IMR-90 (cell line): Measurements from ENCODE around the gene ZSCAN10. TPM values are rescaled to one million over a fixed set of nuclear protein-coding genes. Genes with fewer than 3 reads are reported as not detected.

ENCODE experiments used
- ATAC-seq: fragments of 200-7000 bp; cut with Tn5 transposase; 2 replicates; pipeline ENCODE4 v1.9.1; 2020; ENCODE audit warnings: low read depth, mild to moderate bottlenecking, moderate library complexity
- BruUV-seq: library from RNA; stranded (reverse); fragments of 400-500 nt; replicated peaks from 2 replicates; lab custom pipeline; 2021; lab: Mats Ljungman, UMichigan
- CTCF ChIA-PET: fragments of 300-600 bp; formaldehyde crosslinking; extraction: SDS; loops from one replicate; lab custom pipeline; 2021; ENCODE audit warnings: antibody characterized with exemption; lab: Yijun Ruan, JAX
- POLR2A ChIA-PET: fragments of 300-600 bp; sonication (Branson Sonifier 250); formaldehyde crosslinking; loops from one replicate; lab custom pipeline; 2022; ENCODE audit warnings: antibody characterized with exemption; ENCODE audit not compliant: unreplicated experiment; lab: Charles Lee
- DNase-seq: peaks from one replicate; pipeline ENCODE4 v3.0.0; 2013
- H2AFZ ChIP-seq: replicated peaks from 2 replicates; pipeline ENCODE3; 2013; ENCODE audit warnings: low read length, mild to moderate bottlenecking; ENCODE audit not compliant: poor library complexity
- H2AK5ac ChIP-seq: 2 replicates; pipeline ENCODE4 v1.6.1; 2013; ENCODE audit warnings: low read depth, low read length, inconsistent platforms
- H2AK9ac ChIP-seq: replicated peaks from 2 replicates; pipeline ENCODE3; 2013; ENCODE audit warnings: mild to moderate bottlenecking, low read depth, low read length, moderate library complexity; ENCODE audit not compliant: poor library complexity
- H2BK120ac ChIP-seq: 2 replicates; pipeline ENCODE4 v1.6.1; 2013; ENCODE audit warnings: low read depth, low read length, inconsistent platforms
- H2BK15ac ChIP-seq: 3 replicates; pipeline ENCODE4 v1.6.1; 2013; ENCODE audit warnings: low read depth, low read length, inconsistent platforms
- H2BK20ac ChIP-seq: 2 replicates; pipeline ENCODE4 v1.6.1; 2013; ENCODE audit warnings: low read depth, mild to moderate bottlenecking, inconsistent platforms, low read length, moderate library complexity
- H2BK5ac ChIP-seq: 2 replicates; pipeline ENCODE4 v1.6.1; 2013; ENCODE audit warnings: mild to moderate bottlenecking, low read depth, low read length, inconsistent platforms; ENCODE audit not compliant: poor library complexity, severe bottlenecking
- H3K14ac ChIP-seq: replicated peaks from 2 replicates; pipeline ENCODE4 v1.6.1; 2013; ENCODE audit warnings: low read depth, low read length, inconsistent platforms
- H3K18ac ChIP-seq: 2 replicates; pipeline ENCODE4 v1.6.1; 2013; ENCODE audit warnings: low read depth, low read length, control low read depth
- H3K23ac ChIP-seq: 2 replicates; pipeline ENCODE4 v1.6.1; 2013; ENCODE audit warnings: low read depth, low read length, inconsistent platforms
- H3K27ac ChIP-seq: 2 replicates; pipeline ENCODE4 v1.5.1; 2013; ENCODE audit warnings: mild to moderate bottlenecking, control low read depth, low read length; ENCODE audit not compliant: insufficient read depth
- H3K27me3 ChIP-seq: 2 replicates; pipeline ENCODE4 v1.6.1; 2013; ENCODE audit warnings: low read length; ENCODE audit not compliant: control insufficient read depth, insufficient read depth
- H3K36me3 ChIP-seq: 2 replicates; pipeline ENCODE4 v1.6.1; 2013; ENCODE audit warnings: low read length, mixed read lengths; ENCODE audit not compliant: control insufficient read depth, insufficient read depth
- H3K4ac ChIP-seq: 2 replicates; pipeline ENCODE4 v1.6.1; 2013; ENCODE audit warnings: low read depth, low read length, inconsistent platforms
- H3K4me1 ChIP-seq: 2 replicates; pipeline ENCODE4 v1.6.1; 2013; ENCODE audit warnings: low read length, mixed read lengths; ENCODE audit not compliant: control insufficient read depth, insufficient read depth
- H3K4me2 ChIP-seq: 2 replicates; pipeline ENCODE4 v1.6.1; 2013; ENCODE audit warnings: low read depth, mild to moderate bottlenecking, control low read depth, low read length, moderate library complexity
- H3K4me3 ChIP-seq: 2 replicates; pipeline ENCODE4 v1.5.1; 2013; ENCODE audit warnings: low read depth, mild to moderate bottlenecking, control low read depth, low read length, moderate library complexity; ENCODE audit not compliant: insufficient read depth
- H3K56ac ChIP-seq: 2 replicates; pipeline ENCODE4 v1.6.1; 2013; ENCODE audit warnings: low read length, inconsistent platforms; ENCODE audit not compliant: insufficient read depth; ENCODE audit errors: extremely low read depth
- H3K79me1 ChIP-seq, 2 experiments: 2 replicates each; pipeline ENCODE4 v1.6.1; 2013; ENCODE audit warnings: low read length in 2 of 2, inconsistent platforms in 1 of 2, low read depth in 1 of 2
- H3K9ac ChIP-seq: 2 replicates; pipeline ENCODE4 v1.6.1; 2013; ENCODE audit warnings: low read depth, low read length, control low read depth
- H3K9me1 ChIP-seq: 2 replicates; pipeline ENCODE4 v1.6.1; 2013; ENCODE audit warnings: low read length, inconsistent platforms; ENCODE audit not compliant: insufficient read depth
- H3K9me3 ChIP-seq: 2 replicates; pipeline ENCODE4 v1.6.1; 2013; ENCODE audit warnings: low read length; ENCODE audit not compliant: control insufficient read depth, insufficient read depth
- H4K20me1 ChIP-seq: 2 replicates; pipeline ENCODE4 v1.6.1; 2013; ENCODE audit warnings: low read length, inconsistent platforms; ENCODE audit not compliant: insufficient read depth
- H4K5ac ChIP-seq: 2 replicates; pipeline ENCODE4 v1.6.1; 2013; ENCODE audit warnings: mild to moderate bottlenecking, low read depth, low read length, control low read depth
- H4K8ac ChIP-seq, 2 experiments: 2 replicates each; pipeline ENCODE4 v1.6.1; 2013; ENCODE audit warnings: low read depth in 2 of 2, low read length in 2 of 2, control low read depth in 1 of 2, inconsistent platforms in 1 of 2
- H4K91ac ChIP-seq: 2 replicates; pipeline ENCODE4 v1.6.1; 2013; ENCODE audit warnings: low read depth, low read length, inconsistent platforms; ENCODE audit not compliant: insufficient read depth
- CEBPB ChIP-seq: IDR thresholded peaks from 2 replicates; pipeline ENCODE4 v1.6.1; 2012; ENCODE audit warnings: low read depth, low read length, improper control_type of control experiment
- CHD1 ChIP-seq: IDR thresholded peaks from 2 replicates; pipeline ENCODE4 v1.6.1; 2012; ENCODE audit warnings: low read depth, low read length, improper control_type of control experiment
- CTCF ChIP-seq: conservative IDR thresholded peaks from 2 replicates; pipeline ENCODE4 v1.5.1; 2012; ENCODE audit warnings: mild to moderate bottlenecking, low read depth, low read length, improper control_type of control experiment
- FOS ChIP-seq: fragments of 150-350 bp; IDR thresholded peaks from 2 replicates; pipeline ENCODE4 v1.6.1; 2016; ENCODE audit warnings: low read depth, low read length
- MAFK ChIP-seq: IDR thresholded peaks from 2 replicates; pipeline ENCODE4 v1.6.1; 2012; ENCODE audit warnings: low read depth, low read length, improper control_type of control experiment
- MXI1 ChIP-seq: IDR thresholded peaks from 2 replicates; pipeline ENCODE4 v1.6.1; 2012; ENCODE audit warnings: low read depth, mild to moderate bottlenecking, low read length, moderate library complexity, borderline replicate concordance
- NFE2L2 ChIP-seq: fragments of 150-350 bp; IDR thresholded peaks from 2 replicates; pipeline ENCODE4 v1.6.1; 2016; ENCODE audit warnings: low read depth, mild to moderate bottlenecking, low read length
- RAD21 ChIP-seq: IDR thresholded peaks from 2 replicates; pipeline ENCODE4 v1.6.1; 2012; ENCODE audit warnings: low read length, improper control_type of control experiment
- RCOR1 ChIP-seq: IDR thresholded peaks from 2 replicates; pipeline ENCODE4 v1.6.1; 2012; ENCODE audit warnings: mild to moderate bottlenecking, low read length, improper control_type of control experiment; ENCODE audit not compliant: insufficient replicate concordance
- RFX5 ChIP-seq: IDR thresholded peaks from 2 replicates; pipeline ENCODE4 v1.8.0; 2012; ENCODE audit warnings: low read depth, mild to moderate bottlenecking, low read length, moderate library complexity
- WGBS, 2 experiments: methylation state at CpG; one replicate each; pipeline versions ENCODE4 v1.1.5 to v1.1.7; 2013; ENCODE audit warnings: missing lambda C conversion rate in 2 of 2; ENCODE audit not compliant: insufficient read length in 1 of 2; ENCODE audit errors: extremely low coverage in 2 of 2; 5-methylcytosine and 5-hydroxymethylcytosine counted together
- dilution Hi-C: fragments of 300-500 bp; cut with HindIII; formaldehyde crosslinking; loops from one replicate; pipeline ENCODE4 v1.14.3; 2018; ENCODE audit warnings: low sequenced_read_pairs; ENCODE audit not compliant: unreplicated experiment
- in situ Hi-C: fragments of 300-500 bp; cut with MboI; formaldehyde crosslinking; loops from 3 replicates; pipeline ENCODE4 v1.14.3; 2019; ENCODE audit warnings: low sequenced_read_pairs, inconsistent platforms, mixed read lengths
- intact Hi-C: fragments of 100-400 bp; cut with micrococcal nuclease; formaldehyde crosslinking; loops from 2 replicates; pipeline ENCODE4 v1.10.0; 2022
- polyA plus RNA-seq, 3 experiments: library from polyadenylated mRNA; depleted of rRNA; stranded (reverse); fragments of >200 nt; gene quantifications; 2 replicates each; pipeline ENCODE4 v1.2.3, GENCODE V29; 2012; ENCODE audit warnings: low replicate concordance in 1 of 3
- total RNA-seq: library from RNA; depleted of rRNA; stranded (reverse); fragments of >200 nt; gene quantifications from 2 replicates; pipeline ENCODE4 v1.2.3, GENCODE V29; 2012
- TF ChIP-seq, protein P1 (sequence below): fragments of 150-350 bp; IDR thresholded peaks from 2 replicates; pipeline ENCODE4 v1.6.1; 2016; ENCODE audit warnings: low read depth, mild to moderate bottlenecking, low read length, moderate library complexity, borderline replicate concordance
- TF ChIP-seq, protein P2 (sequence below): fragments of 150-350 bp; IDR thresholded peaks from 2 replicates; pipeline ENCODE4 v1.6.1; 2017; ENCODE audit warnings: mild to moderate bottlenecking, antibody characterized with exemption, low read length, low read depth

Gene ZSCAN10
- total and polyA plus RNA-seq, 2 of the 4 experiments (the other 2 are of a cell fraction): not detected

GRCh38 chr16:3144321-3144983 lies 45.4 kb upstream of the ZSCAN10 start:
- peaks cover 2% of the 10 kb centered on the region for H3K4me1 ChIP-seq
- BruUV-seq: no TSS peak
- H3K4me3 ChIP-seq: no peak overlapping the region
- DNase-seq (no peak), ATAC-seq (no peak)
- no peak overlapping the region for H4K5ac ChIP-seq
- H3K27ac ChIP-seq: no peak overlapping the region
- H3K4me2 ChIP-seq: no peak overlapping the region
- no peak overlapping the region for H3K56ac ChIP-seq
- H2AFZ ChIP-seq: no peak overlapping the region
- no peak overlapping the region for H2AK5ac ChIP-seq
- 0 out of 2 replicates have a peak, but pooled peaks cover 9% of the 10 kb centered on the region for H3K9me1 ChIP-seq
- no peaks in the 10 kb centered on the region for H3K9me3 ChIP-seq
- no peak overlapping the region for H4K91ac ChIP-seq
- H2BK20ac ChIP-seq: no peak overlapping the region
- dilution Hi-C loops (no loop called here), intact Hi-C loops (no loop called here), in situ Hi-C loops (no loop called here)
- no peak overlapping the region for H3K23ac ChIP-seq
- H3K79me1 ChIP-seq: peaks cover 0 to 6% of the 10 kb centered on the region in 2 experiments; a peak in 2 of 4 replicates
- 66% methylated on average over 5 of the region's 18 CpGs; no CpG with 5 or more reads in 1 of the 2 experiments for WGBS, 2 experiments
- H3K9ac ChIP-seq: no peak overlapping the region
- H2AK9ac ChIP-seq: no peak overlapping the region
- H4K20me1 ChIP-seq: no peaks in the 10 kb centered on the region
- no peak overlapping the region for H3K18ac ChIP-seq
- no peak overlapping the region for H2BK15ac ChIP-seq
- no peak overlapping the region for H3K14ac ChIP-seq
- no peaks in the 10 kb centered on the region for H3K27me3 ChIP-seq
- no peak overlapping the region for H3K4ac ChIP-seq
- ChIA-PET POLR2A (no interaction called here), CTCF (no interaction called here)
- peaks cover 12% of the 10 kb centered on the region for H3K36me3 ChIP-seq
- TF ChIP-seq CHD1 (no peak), RAD21 (no peak), FOS (no peak), NFE2L2 (no peak), CTCF (no peak), CEBPB (no peak), RFX5 (no peak), RCOR1 (no peak), MXI1 (no peak), MAFK (no peak)
- TF ChIP-seq, protein P1, sequence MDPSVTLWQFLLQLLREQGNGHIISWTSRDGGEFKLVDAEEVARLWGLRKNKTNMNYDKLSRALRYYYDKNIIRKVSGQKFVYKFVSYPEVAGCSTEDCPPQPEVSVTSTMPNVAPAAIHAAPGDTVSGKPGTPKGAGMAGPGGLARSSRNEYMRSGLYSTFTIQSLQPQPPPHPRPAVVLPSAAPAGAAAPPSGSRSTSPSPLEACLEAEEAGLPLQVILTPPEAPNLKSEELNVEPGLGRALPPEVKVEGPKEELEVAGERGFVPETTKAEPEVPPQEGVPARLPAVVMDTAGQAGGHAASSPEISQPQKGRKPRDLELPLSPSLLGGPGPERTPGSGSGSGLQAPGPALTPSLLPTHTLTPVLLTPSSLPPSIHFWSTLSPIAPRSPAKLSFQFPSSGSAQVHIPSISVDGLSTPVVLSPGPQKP: no peak
- TF ChIP-seq, protein P2, sequence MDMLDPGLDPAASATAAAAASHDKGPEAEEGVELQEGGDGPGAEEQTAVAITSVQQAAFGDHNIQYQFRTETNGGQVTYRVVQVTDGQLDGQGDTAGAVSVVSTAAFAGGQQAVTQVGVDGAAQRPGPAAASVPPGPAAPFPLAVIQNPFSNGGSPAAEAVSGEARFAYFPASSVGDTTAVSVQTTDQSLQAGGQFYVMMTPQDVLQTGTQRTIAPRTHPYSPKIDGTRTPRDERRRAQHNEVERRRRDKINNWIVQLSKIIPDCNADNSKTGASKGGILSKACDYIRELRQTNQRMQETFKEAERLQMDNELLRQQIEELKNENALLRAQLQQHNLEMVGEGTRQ: no peak
- no peak overlapping the region for H4K8ac ChIP-seq
- H2BK5ac ChIP-seq: no peak overlapping the region
- H2BK120ac ChIP-seq: no peak overlapping the region
